ENCODE data around the gene CUL3.

GRCh38 chr2:224555823-224556366 lies 29.3 kb downstream of the CUL3 start:
- TF ChIP-seq CTCF (IDR thresholded peaks at IDR 0.05) (no peak), POLR2A (IDR thresholded peaks at IDR 0.05) (no peak), EP300 (IDR thresholded peaks at IDR 0.05) (no peak)
